Epithelial cell of prostate (primary cell): ENCODE data around the gene SFXN4.
"Not testable (repeated sequence)": the region's sequence is repeated elsewhere in the genome, so short reads cannot be mapped to it uniquely, and the experiment has no call there.

Experiments used
- DNase-seq: peaks from one replicate; pipeline ENCODE4 v3.0.0-alpha.2; 2011; ENCODE audit warnings: low read depth, low spot score
- H3K27ac ChIP-seq: fragments of 450-650 bp; 2 replicates; pipeline ENCODE4 v1.5.1; 2017; ENCODE audit warnings: mild to moderate bottlenecking

Gene SFXN4

DNA sequence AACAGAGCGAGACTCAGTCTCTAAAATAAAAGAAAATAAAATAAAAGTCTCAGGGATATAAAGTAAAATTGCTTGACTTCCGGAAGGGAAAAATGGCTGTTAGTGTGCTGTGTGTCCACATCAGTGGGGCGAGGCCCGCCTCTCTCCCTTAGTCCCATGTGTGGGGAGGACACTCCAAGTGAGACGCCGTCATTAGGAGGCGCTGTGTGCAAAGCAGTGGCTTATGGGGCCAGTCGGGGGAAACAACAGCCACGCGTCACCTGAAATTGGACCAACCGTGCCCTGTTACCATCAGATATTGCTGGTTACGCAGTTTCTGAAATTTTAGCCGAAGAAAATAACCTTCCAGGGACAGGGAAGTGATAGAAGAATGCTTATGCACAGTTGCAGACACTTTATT, 15.8 kb downstream of the SFXN4 start:
- no peak for DNase-seq

DNA sequence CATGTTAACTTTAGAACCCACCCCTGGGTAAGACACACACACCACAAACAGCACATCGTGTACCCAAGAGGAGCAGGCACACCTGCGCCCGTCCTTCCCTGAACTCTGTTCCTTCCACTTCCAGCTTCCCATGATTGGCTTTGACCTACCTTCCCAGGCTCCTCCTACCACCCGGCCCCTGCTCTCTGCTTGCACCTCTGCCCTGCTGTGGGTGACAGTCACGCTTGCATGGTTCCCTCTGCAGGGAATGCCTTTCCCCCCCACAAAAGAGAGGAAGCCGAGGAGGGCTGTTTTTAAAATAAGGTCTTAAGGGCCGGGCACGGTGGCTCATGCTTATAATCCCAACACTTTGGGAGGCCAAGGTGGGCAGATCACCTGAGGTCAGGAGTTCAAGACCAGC, 16.4 kb downstream of the SFXN4 start:
- no peak for DNase-seq
- H3K27ac ChIP-seq = no peak overlapping the region

More for the DNA sequence above, 15.8 kb downstream of the SFXN4 start:
- H3K27ac ChIP-seq = no peak overlapping the region

DNA sequence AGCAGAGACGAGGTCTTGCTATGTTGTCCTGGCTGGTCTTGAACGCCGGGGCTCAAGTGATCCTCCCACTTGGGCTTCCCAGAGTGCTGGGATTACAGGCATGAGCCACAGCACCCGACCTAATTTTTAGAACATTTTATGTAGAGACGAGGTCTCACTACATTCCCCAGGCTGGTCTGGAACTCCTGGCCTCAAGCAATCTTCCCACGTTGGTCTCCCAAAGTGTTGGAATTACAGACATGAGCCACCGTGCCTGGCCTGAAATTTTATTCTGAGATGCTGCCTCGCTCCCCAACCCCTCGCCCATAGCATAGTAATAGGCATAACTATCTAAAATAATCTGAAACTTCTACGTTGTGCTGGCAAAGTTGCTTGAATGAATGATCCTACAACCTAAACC, 21.9 kb downstream of the SFXN4 start:
- DNase-seq = no peak
- no peak overlapping the region for H3K27ac ChIP-seq

DNA sequence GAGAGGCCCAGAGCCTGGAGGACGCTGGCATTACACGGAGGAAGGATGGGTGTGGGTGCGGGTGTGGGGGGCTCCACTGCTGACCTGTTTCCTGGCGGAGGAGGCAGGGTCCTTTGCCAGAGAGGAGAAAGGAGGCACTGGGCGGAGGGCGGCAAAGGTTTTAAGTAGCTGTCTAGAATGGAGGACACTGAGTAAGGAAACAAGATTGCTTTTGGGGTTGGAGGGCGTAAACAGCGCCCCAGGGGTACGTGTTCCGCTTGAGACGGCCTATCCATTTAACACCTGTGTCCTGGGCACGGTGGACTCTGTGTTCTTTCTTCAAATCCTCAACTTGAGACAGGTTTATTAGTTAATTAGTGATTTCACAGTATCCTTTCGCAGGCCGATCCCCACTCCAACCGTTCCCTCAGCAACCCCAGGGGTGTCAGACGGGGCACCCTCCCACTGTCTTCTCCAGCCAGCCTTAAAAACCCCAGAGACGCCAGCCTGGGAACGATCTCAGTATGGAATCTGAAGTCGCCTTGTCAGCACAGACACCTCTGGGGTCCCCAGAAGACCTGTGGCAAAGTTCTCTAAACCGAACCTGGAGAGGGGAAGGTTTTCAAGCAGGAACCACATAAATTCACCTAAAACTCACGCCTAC, 24.8 kb downstream of the SFXN4 start:
- H3K27ac ChIP-seq = no peak overlapping the region
- DNase-seq = no peak

DNA sequence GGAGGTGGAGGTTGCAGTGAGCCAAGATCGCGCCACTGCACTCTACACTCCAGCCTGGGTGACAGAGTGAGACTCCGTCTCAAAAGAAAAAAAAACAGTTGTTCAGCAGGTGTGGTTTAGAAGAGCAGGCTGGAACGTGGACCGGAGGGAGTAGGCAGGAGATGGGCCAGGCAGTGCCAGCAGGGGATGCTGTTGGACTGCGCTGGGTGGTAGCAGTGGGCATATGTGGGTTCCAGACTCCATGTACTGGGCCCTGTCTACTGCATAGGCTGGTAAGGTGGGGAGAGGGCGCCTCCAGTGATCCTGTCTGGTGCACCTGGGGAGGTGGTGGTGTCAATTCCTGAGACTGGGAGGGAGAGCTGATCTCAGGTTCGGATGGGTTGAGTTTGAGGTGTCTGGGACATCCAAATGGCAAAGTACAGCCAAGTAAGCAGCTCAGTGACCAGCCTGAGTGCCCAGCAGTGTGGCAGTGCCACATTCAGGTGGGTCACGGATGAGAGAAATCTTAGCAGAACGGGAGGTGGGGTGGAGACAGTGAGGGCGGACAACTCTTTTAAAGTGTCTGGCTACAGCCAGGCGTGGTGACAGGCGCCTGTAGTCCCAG, 25.9 kb downstream of the SFXN4 start:
- no peak for DNase-seq
- no peak overlapping the region for H3K27ac ChIP-seq

DNA sequence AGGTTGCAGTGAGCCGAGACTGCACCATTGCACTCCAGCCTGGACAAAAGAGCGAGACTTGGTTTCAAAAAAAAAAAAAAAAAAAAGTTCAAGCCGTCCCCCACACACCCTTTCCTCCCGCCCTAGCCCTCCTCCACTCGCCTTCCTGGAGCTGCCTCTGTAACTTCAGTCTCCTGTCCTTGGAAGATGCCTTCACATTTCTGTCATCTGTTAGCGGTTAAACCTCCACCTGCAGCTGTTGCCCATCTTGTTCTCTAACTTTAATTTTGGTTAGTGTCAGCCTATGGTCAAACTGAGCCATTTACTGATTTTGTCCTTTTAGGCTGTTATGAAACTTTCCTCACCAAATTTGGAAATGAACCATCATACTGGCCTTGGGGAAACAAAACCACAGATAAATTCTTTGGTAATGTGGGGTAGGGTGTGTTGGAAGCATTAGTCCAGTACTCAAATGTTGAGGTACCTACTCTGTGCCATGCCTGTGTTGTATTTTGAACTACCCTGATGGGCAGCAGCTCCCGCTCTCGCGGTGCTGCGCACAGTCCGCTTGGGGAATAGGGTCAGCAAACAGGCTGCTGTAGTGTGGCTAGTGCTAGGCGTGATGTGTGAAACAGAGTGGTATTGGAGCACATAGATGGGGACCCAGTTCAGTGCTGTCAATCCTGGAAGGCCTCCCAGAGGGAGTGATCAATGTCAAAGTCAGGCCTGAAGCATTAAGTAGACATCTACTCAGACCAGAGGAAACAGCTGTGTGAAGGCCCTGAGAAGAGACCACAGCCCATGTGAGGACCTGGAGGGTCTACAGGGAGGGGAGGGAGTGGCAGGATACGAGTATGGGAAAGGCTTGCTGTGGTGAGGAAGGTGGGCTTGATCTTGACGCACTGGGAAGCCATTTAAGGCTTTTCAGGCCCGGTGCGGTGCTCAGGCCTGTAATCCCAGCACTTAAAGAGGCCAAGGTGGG, 26.9 kb downstream of the SFXN4 start:
- H3K27ac ChIP-seq = no peak overlapping the region
- no peak for DNase-seq

DNA sequence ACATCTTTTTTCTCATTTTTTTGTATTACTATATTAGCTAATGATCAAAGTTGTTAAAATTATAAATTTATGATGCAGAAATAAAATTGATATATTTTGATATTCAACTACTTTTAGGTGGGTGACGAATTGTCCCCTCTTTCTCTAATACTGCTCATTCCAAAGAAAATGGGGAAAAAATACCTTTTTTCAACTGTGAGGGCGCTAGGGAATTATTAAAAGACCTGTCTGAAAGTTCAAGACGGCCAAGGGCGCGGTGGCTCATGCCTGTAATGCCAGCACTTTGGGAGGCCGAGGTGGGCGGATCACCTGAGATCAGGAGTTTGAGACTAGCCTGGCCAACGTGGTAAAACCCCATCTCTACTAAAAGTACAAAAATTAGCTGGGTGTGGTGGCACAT, 27.6 kb downstream of the SFXN4 start:
- DNase-seq, H3K27ac ChIP-seq: not testable (repeated sequence)

DNA sequence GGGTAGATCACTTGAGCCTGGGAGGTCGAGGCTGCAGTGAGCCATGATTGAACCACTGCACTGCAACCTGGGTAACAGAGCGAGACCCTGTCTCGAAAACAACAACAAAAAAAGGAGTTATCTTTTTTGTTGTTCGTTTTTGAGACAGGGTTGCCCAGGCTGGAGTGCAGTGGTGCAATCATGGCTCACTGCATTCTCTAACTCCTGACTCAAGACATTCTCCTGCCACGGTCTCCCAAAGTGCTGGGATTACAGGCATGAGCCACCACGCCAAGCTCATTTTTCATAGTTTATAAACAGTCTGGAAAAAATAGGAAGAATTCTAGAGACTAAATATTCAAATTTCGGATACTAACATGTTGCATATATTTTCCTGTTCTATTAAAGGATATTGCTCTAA, 29.4 kb downstream of the SFXN4 start:
- no peak for DNase-seq
- H3K27ac ChIP-seq = no peak overlapping the region

DNA sequence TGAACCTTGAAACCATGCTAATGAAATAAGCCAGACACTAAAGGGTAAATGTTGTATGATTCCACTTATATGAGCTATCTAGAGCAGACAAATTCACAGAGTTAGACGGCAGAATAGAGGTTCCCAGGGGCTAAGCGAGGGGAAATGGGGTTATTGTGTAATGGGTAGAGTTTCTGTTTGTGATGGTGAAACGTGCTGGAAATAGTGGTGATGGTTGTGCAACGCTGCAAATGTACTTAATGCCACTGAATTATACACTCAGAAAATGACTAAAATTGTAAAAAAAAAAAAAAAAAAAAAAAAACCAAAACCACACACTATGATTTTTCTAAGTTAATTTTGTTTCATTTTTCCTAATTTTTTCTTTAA, 30.0 kb downstream of the SFXN4 start:
- DNase-seq = no peak
- H3K27ac ChIP-seq = no peak overlapping the region

DNA sequence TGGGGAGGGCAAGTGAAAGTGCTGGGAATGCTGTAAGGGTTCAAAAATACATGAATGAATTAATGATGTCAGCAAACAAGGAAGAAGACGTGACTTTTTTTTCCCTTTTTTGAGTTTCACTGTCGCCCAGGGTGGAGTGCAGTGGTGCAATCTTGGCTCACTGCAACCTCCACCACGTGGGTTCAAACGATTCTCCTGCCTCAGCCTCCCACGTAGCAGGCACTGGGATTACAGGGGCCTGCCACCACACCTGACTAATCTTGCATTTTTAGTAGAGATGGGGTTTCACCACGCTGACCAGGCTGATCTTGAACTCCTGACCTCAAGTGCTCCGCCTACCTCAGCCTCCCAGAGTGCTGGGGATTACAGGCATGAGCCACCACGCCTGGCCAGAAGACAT, 31.6 kb downstream of the SFXN4 start:
- DNase-seq = no peak
- no peak overlapping the region for H3K27ac ChIP-seq

DNA sequence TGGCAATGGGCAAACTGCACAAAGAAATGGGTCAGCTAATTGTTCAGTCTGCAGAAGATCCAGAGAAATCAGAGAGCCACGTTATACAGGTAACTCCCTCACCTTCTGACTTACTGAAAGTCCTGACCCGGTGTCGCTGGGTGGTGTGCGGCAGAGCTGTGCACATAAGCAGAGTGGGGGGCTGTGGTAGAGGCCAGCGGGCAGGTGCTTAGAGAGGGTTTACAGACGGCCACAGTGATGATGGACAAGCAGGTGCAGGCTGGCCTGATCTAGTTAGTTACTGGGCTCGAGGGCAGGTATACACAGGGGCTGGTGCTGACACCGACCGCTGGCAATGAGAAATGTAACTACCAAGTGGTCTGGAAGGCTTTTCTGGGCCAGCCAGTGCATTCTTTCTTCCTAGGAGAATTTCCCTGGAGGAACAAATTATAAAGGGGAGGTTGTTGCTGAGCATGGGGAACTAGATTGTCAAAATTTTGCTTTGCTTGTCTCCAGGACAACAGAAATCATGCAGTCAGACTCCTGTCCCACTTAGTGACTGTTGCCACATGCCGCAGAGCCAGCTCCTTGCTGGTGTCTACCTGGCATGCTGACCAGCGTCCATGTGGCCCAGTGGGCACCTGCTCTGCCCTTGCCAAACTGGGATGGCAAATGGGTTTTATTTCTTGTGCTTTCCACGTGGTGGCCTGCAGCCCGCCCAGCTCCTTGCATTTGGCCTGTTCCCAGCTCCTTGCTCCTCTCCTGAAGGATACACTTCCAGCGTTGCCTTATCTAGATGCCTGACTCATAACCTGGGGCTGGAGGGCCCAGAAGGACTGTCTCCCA, 32.8 kb downstream of the SFXN4 start:
- DNase-seq = no peak
- H3K27ac ChIP-seq = no peak overlapping the region

DNA sequence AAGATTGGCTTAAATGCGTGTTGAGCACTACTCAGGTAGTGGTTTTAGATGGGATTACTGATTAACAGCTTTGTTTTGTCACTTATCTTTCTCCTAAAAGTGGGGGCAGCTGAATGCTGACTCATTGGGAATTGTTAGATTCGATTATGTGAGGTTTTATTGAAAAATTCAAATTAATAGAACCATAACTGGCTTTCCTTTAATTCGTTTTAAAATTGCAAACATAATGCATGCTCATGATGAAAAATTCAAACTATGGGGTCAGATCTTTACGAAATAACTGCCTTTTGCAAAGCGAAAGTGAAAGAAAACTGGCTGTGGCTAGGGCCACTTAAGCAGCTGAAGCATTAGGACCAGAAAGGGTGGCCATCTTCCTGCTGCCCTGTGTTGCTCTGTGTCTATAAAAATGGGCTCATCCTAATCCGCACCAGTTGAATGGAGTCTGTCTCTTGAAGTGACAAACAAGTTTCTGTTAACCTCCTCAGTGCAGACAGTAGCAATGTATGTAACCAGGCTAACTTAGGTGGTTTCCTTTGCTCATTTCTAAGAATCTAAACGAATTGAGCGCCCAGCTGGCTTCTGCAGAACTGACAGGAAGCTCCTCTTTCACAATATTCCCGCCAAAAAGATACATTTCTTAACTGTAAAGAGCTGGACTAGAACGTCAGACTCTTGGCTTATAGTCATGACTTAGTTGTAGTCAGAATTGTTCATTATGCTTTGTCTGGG, 33.8 kb downstream of the SFXN4 start:
- DNase-seq = no peak
- H3K27ac ChIP-seq = no peak overlapping the region

DNA sequence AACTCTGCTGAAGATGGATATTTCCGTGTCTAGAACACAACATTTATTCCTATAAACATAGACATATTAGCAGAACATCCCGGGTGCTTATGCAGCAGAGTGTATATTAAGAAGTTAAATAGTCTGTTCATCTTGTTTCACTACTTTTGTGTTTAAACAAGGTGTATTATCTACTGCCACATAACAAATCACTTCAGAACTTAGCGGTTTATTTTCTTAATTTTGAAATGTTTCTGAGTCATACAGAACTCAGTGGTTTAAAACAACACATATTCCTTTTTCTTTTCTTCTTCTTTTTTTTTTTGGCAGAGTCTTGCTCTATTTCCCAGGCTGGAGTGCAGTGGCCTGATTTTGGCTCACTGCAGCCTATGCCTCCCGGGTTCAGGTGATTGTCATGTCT, 35.8 kb downstream of the SFXN4 start:
- H3K27ac ChIP-seq = no peak overlapping the region
- no peak for DNase-seq

DNA sequence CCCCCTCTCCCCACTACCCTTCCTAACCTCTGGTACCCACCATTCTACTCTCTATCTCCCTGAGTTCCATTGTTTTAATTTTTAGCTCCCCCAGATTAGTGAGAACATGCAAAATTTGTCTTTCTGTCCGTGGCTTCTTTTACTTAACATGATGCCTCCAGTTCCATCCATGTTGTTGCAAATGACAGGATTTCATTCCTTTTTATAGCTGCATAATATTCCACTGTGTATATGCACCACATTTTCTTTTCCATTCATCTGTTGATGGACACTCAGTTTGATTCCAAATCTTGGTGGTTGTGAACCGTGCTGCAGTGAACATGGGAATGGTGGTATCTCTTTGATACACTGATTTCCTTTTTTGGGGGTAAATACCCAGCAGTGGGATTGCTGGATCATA, 39.6 kb downstream of the SFXN4 start:
- no peak for DNase-seq
- no peak overlapping the region for H3K27ac ChIP-seq

DNA sequence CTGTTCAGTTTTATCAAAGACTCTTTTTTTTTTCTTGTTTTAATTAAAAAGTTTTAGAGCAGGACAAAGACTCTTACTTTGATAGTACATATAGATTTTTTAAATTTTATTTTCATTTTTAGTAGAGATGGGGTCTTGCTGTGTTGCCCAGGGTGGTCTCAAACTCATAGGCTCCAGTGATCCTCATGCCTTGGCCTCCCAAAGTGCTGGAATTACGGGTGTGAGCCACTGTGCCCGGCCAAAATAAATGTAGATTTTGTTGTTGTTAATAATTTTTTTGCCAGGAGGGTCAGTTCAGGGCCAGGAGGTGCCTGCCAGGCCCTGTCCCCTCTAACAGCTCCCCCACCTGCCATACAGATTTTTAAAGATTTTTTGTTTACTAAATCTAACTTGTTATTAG, 44.6 kb downstream of the SFXN4 start:
- DNase-seq = no peak
- H3K27ac ChIP-seq = no peak overlapping the region

DNA sequence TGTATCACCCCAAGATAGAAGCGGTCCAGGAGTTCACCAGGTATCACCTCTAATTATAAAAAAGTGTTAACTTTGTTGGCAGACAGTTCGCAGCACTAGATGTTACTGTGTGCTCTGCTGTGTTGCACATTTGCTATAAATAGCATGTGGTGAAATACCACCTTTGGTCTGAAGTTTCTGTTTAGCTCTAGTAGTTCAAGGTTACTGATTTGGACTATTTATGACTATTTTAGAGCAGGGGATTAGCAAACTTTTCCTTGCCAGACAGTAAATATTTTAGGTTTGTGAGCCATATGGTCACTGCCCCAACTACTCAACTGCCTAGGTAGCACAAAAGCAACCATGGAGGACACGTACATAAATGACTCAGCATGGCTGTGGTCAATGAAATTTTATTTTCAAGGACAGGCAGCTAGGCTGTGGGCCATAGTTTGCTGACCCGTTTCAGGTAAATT, 45.1 kb downstream of the SFXN4 start:
- no peak for DNase-seq
- no peak overlapping the region for H3K27ac ChIP-seq

DNA sequence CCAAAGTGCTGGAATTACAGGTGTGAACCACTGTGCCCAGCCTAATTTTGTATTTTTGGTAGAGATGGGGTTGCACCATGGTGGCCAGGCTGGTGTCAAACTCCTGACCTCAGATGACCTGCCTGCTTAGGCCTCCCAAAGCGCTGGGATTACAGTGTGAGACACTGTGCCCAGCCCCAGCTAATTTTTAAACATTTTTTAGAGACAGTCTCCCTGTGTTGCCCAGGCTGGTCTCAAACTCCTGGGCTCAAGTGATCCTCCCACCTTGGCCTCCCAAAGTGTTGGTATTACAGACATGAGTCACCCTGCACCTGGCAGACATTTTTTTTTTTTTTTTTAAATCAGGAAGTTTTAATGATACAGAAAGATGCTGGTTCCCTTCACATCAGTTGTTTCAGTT, 46.1 kb downstream of the SFXN4 start:
- DNase-seq = no peak
- no peak overlapping the region for H3K27ac ChIP-seq

DNA sequence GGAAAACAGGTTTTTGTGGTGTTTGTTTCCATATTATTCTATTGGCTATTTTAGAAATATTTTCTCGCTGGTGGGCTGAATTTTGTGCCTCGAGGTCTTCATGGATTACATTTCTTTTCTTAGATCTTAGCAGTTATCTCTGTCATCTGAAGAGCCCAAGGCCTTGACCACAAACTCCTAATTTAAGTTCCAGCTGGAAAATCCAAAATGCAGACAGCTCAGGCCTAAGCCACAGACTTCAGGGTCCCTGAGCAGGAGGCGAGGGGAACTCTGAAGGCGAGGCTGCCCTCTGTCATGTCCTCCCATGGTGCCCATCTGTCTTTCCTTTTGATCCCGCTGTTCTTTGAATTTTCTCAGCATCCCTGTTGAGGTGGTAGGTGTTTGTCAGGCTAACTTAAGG, 47.3 kb downstream of the SFXN4 start:
- no peak overlapping the region for H3K27ac ChIP-seq
- no peak for DNase-seq

DNA sequence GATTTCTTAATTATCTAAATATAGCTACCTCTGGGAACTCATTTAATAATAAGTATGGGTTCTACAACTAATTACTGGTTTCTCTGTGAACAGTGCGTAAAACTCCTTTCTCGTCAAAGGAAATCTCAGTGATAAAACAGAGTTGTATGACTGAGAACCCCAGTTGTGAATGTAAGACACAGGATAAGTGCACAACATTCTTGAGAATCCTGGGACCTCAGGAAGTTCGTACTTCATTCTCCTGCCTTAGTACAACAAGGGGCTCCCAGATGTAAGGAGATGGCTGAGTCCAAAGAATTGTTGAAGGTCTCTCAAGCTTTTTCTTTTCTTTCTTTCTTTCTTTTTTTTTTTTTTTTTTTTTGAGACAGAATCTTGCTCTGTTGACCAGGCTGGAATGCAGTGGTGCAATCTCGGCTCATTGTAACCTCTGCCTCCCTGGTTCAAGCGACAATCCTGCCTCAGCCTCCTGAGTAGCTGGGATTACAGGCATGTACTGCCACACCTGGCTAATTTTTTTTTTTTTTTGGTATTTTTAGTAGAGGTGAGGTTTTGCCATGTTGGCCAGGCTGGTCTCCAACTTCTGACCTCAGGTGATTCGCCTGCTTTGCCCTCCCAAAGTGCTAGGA, 49.1 kb downstream of the SFXN4 start:
- DNase-seq = no peak
- no peak overlapping the region for H3K27ac ChIP-seq
